Cardiac fibroblast (primary cell): ENCODE results near the gene POU2F2.

Source experiments
- DNase-seq, 2 donors: peaks; one replicate each; pipeline versions ENCODE4 v3.0.0 to v3.0.0-alpha.2; 2010; ENCODE audit warnings: low read depth in 2 of 2
- H3K4me3 ChIP-seq, 2 donors: replicated peaks in 1 of 2; 1 replicate in 1 of 2; 2 replicates in 1 of 2; pipeline ENCODE4 v1.5.1; 2011; ENCODE audit warnings: low read depth in 2 of 2, low read length in 2 of 2, mild to moderate bottlenecking in 2 of 2, moderate library complexity in 1 of 2
- CTCF ChIP-seq: IDR thresholded peaks from one replicate; pipeline ENCODE4 v1.5.1; 2011; ENCODE audit warnings: low read depth, mild to moderate bottlenecking, low read length, inconsistent platforms

The POU2F2 gene

GRCh38 chr19:42068756-42069571 lies 63.3 kb downstream of the POU2F2 start:
- no peak overlapping the region for H3K4me3 ChIP-seq
- no peak for DNase-seq

GRCh38 chr19:42068361-42068755 lies 63.9 kb downstream of the POU2F2 start:
- no peak for TF ChIP-seq CTCF
- no peak overlapping the region for H3K4me3 ChIP-seq
- DNase-seq, result no peak

More at GRCh38 chr19:42068756-42069571, 63.3 kb downstream of the POU2F2 start:
- TF ChIP-seq CTCF, result no peak

- no peak for DNase-seq
- TF ChIP-seq CTCF, result no peak
- H3K4me3 ChIP-seq, result no peak overlapping the region
These were observed 64.8 kb downstream of the POU2F2 start for GRCh38 chr19:42067315-42067888.

GRCh38 chr19:42066075-42066754 lies 66.0 kb downstream of the POU2F2 start:
- no peak overlapping the region for H3K4me3 ChIP-seq
- no peak for TF ChIP-seq CTCF
- DNase-seq, result peak; percentile 17 to 27

- no peak for TF ChIP-seq CTCF
- no peak overlapping the region for H3K4me3 ChIP-seq
- DNase-seq, result no peak
These were observed 66.7 kb downstream of the POU2F2 start for GRCh38 chr19:42065511-42065910.

- no peak for TF ChIP-seq CTCF
- H3K4me3 ChIP-seq, result no peak overlapping the region
- no peak for DNase-seq
These were observed 67.2 kb downstream of the POU2F2 start for GRCh38 chr19:42065051-42065450.
